Measurements from ENCODE around the gene LOXL1. TPM values are rescaled to one million over a fixed set of nuclear protein-coding genes. Genes with fewer than 3 reads are reported as not detected.
"Not testable (repeated sequence)": the region's sequence is repeated elsewhere in the genome, so short reads cannot be mapped to it uniquely, and the experiment has no call there.

The LOXL1 gene
- polyA plus RNA-seq, 1 donor from 2014 or later: 2.1 TPM

GRCh38 chr15:73937296-73937695, 11.0 kb downstream of the LOXL1 start:
- no peak overlapping the region for H2AFZ ChIP-seq (ENCODE audit: low read depth, low read length)
- H3K79me2 ChIP-seq (replicated peaks; ENCODE audit: insufficient read depth, low read length): no peaks in the 10 kb centered on the region
- no peak overlapping the region for H3K27ac ChIP-seq (ENCODE audit: low read length)
- no peak overlapping the region for H3K4me3 ChIP-seq (ENCODE audit: low read length)
- H3K4me2 ChIP-seq (ENCODE audit: low read length): no peak overlapping the region
- no peak for TF ChIP-seq TAF1 (IDR thresholded peaks at IDR 0.05; ENCODE audit: low read depth)
- no peak for TF ChIP-seq POLR2AphosphoS5 (IDR thresholded peaks at IDR 0.05)
- no peak for TF ChIP-seq SMC3 (conservative IDR thresholded peaks at IDR 0.05; ENCODE audit: poor library complexity)
- TF ChIP-seq EZH2 (IDR thresholded peaks at IDR 0.05; ENCODE audit: borderline replicate concordance, insufficient read depth, low read length, poor library complexity, severe bottlenecking): no peak
- TF ChIP-seq EP300 (conservative IDR thresholded peaks at IDR 0.05; ENCODE audit: poor library complexity, severe bottlenecking): no peak
- no peak for TF ChIP-seq MXI1 (conservative IDR thresholded peaks at IDR 0.05; ENCODE audit: poor library complexity, severe bottlenecking)
- TF ChIP-seq REST (IDR thresholded peaks at IDR 0.05; ENCODE audit: borderline replicate concordance): no peak
- no peaks in the 10 kb centered on the region for H3K36me3 ChIP-seq (ENCODE audit: insufficient read depth, low read length)
- no peaks in the 10 kb centered on the region for H4K20me1 ChIP-seq (ENCODE audit: insufficient read depth)
- no peaks in the 10 kb centered on the region for H3K9me2 ChIP-seq (ENCODE audit: insufficient read depth, low read length)
- no peaks in the 10 kb centered on the region for H3K27me3 ChIP-seq (ENCODE audit: insufficient read depth, low read depth, low read length)
- no peaks in the 10 kb centered on the region for H3K9me3 ChIP-seq (ENCODE audit: low read length)
- H3K9ac ChIP-seq (ENCODE audit: low read length): no peak overlapping the region
- no peaks in the 10 kb centered on the region for H3F3A ChIP-seq (ENCODE audit: insufficient read depth, low read length, poor library complexity, severe bottlenecking)

- H3K27me3 ChIP-seq (ENCODE audit: insufficient read depth, low read depth, low read length): no peaks in the 10 kb centered on the region
- no peaks in the 10 kb centered on the region for H3F3A ChIP-seq (ENCODE audit: insufficient read depth, low read length, poor library complexity, severe bottlenecking)
- H3K36me3 ChIP-seq (ENCODE audit: insufficient read depth, low read length): no peaks in the 10 kb centered on the region
- no peak overlapping the region for H3K4me2 ChIP-seq (ENCODE audit: low read length)
- H3K9ac ChIP-seq (ENCODE audit: low read length): no peak overlapping the region
- H4K20me1 ChIP-seq (ENCODE audit: insufficient read depth): no peaks in the 10 kb centered on the region
- H3K27ac ChIP-seq (ENCODE audit: low read length): no peak overlapping the region
- no peak overlapping the region for H2AFZ ChIP-seq (ENCODE audit: low read depth, low read length)
- no peaks in the 10 kb centered on the region for H3K9me2 ChIP-seq (ENCODE audit: insufficient read depth, low read length)
- H3K79me2 ChIP-seq (replicated peaks; ENCODE audit: insufficient read depth, low read length): no peaks in the 10 kb centered on the region
- no peak overlapping the region for H3K4me3 ChIP-seq (ENCODE audit: low read length)
- TF ChIP-seq MXI1 (conservative IDR thresholded peaks at IDR 0.05; ENCODE audit: poor library complexity, severe bottlenecking) (no peak), EP300 (conservative IDR thresholded peaks at IDR 0.05; ENCODE audit: poor library complexity, severe bottlenecking) (no peak), CTCF (IDR thresholded peaks at IDR 0.05; ENCODE audit: poor library complexity, severe bottlenecking) (no peak), POLR2AphosphoS5 (IDR thresholded peaks at IDR 0.05) (no peak), EZH2 (IDR thresholded peaks at IDR 0.05; ENCODE audit: borderline replicate concordance, insufficient read depth, low read length, poor library complexity, severe bottlenecking) (no peak), SMC3 (conservative IDR thresholded peaks at IDR 0.05; ENCODE audit: poor library complexity) (no peak), RAD21 (conservative IDR thresholded peaks at IDR 0.05) (no peak), REST (IDR thresholded peaks at IDR 0.05; ENCODE audit: borderline replicate concordance) (no peak), TAF1 (IDR thresholded peaks at IDR 0.05; ENCODE audit: low read depth) (no peak)
- no peaks in the 10 kb centered on the region for H3K9me3 ChIP-seq (ENCODE audit: low read length)
These were observed 11.5 kb downstream of the LOXL1 start for GRCh38 chr15:73937726-73938125.

GRCh38 chr15:73938516-73938915, 12.3 kb downstream of the LOXL1 start:
- H3F3A ChIP-seq (ENCODE audit: insufficient read depth, low read length, poor library complexity, severe bottlenecking); H3K4me2 ChIP-seq (ENCODE audit: low read length); H3K4me3 ChIP-seq (ENCODE audit: low read length); H2AFZ ChIP-seq (ENCODE audit: low read depth, low read length); H4K20me1 ChIP-seq (ENCODE audit: insufficient read depth); H3K9me3 ChIP-seq (ENCODE audit: low read length); H3K9me2 ChIP-seq (ENCODE audit: insufficient read depth, low read length); H3K36me3 ChIP-seq (ENCODE audit: insufficient read depth, low read length); H3K27ac ChIP-seq (ENCODE audit: low read length); H3K79me2 ChIP-seq (replicated peaks; ENCODE audit: insufficient read depth, low read length); H3K27me3 ChIP-seq (ENCODE audit: insufficient read depth, low read depth, low read length); H3K9ac ChIP-seq (ENCODE audit: low read length): not testable (repeated sequence)
